ENCODE results near the gene ZSCAN23. TPM values are rescaled to one million over a fixed set of nuclear protein-coding genes. Genes with fewer than 3 reads are reported as not detected.

Gene ZSCAN23
- total and polyA plus RNA-seq, 9 of the 15 experiments (the other 6 are each of a cell fraction or from before 2014, with no cell fraction given): 0.05 to 0.29 (median 0.21) TPM; not detected in 1

DNA sequence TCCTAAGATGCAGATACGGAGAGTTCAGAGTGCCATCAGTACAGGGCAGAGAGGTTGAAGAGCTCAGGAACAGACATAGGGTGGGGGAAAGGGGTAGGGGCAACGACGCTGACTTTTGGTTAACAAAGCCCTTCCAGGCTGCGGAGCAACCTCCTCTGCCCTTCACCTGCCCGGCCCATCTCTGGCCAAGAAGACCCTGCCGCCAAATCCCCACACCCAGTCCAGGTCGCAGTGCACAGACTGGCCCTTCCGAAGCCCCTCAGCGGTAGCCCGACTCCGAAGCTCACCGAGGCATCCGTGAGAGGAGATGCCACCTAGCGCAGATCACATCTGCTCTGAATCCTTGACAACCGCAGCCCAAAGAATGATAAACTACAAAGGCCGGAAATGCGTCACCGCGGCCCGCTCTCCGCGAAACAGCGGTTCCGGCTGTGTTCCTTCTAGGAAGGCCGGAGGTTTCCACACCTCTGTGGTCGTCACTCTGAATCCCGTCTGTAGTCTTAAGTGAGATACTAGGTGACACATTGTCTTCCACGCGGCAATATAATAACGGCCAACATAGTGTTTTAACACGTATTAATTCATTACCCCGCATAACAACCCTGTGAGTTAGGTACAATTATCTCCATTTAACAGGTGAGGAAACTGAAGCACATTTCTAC, at the start of gene ZSCAN23 (continued):
- TF ChIP-seq ZNF316 (IDR thresholded peaks at IDR 0.05) (no peak), BRF1 (IDR thresholded peaks at IDR 0.05; ENCODE audit: borderline replicate concordance, extremely low read depth, insufficient read length) (no peak), BCL6 (CRISPR knock-in tag; IDR thresholded peaks at IDR 0.05) (no peak), HOXB6 (CRISPR knock-in tag; IDR thresholded peaks at IDR 0.05; ENCODE audit: borderline replicate concordance) (no peak), TSHZ1 (CRISPR knock-in tag; IDR thresholded peaks at IDR 0.05) (no peak), SNIP1 (IDR thresholded peaks at IDR 0.05; ENCODE audit: low read depth) (peak; percentile 68), L3MBTL2 (IDR thresholded peaks at IDR 0.05) (0 out of 2 replicates have a peak, but pooled peaks have one; percentile 18), TAF7 (tag; IDR thresholded peaks at IDR 0.05) (no peak), NR0B1 (IDR thresholded peaks at IDR 0.05; ENCODE audit: partially characterized antibody) (no peak), MCM2 (IDR thresholded peaks at IDR 0.05; ENCODE audit: low read depth) (no peak), FOXJ3 (CRISPR knock-in tag; IDR thresholded peaks at IDR 0.05) (0 out of 2 replicates have a peak, but pooled peaks have one; percentile 8), RBM25 (IDR thresholded peaks at IDR 0.05; ENCODE audit: low read depth, low read length, severe bottlenecking) (no peak), DACH1 (IDR thresholded peaks at IDR 0.05; ENCODE audit: partially characterized antibody) (no peak), GABPA (tag; conservative IDR thresholded peaks at IDR 0.05; ENCODE audit: low read depth) (peak; percentile 90), RFX1 (IDR thresholded peaks at IDR 0.05) (peak; percentile 48)
- TF ChIP-seq, protein P1, sequence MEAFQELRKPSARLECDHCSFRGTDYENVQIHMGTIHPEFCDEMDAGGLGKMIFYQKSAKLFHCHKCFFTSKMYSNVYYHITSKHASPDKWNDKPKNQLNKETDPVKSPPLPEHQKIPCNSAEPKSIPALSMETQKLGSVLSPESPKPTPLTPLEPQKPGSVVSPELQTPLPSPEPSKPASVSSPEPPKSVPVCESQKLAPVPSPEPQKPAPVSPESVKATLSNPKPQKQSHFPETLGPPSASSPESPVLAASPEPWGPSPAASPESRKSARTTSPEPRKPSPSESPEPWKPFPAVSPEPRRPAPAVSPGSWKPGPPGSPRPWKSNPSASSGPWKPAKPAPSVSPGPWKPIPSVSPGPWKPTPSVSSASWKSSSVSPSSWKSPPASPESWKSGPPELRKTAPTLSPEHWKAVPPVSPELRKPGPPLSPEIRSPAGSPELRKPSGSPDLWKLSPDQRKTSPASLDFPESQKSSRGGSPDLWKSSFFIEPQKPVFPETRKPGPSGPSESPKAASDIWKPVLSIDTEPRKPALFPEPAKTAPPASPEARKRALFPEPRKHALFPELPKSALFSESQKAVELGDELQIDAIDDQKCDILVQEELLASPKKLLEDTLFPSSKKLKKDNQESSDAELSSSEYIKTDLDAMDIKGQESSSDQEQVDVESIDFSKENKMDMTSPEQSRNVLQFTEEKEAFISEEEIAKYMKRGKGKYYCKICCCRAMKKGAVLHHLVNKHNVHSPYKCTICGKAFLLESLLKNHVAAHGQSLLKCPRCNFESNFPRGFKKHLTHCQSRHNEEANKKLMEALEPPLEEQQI (IDR thresholded peaks at IDR 0.05): 0 out of 2 replicates have a peak, but pooled peaks have one; percentile 20
- TF ChIP-seq, protein P2, sequence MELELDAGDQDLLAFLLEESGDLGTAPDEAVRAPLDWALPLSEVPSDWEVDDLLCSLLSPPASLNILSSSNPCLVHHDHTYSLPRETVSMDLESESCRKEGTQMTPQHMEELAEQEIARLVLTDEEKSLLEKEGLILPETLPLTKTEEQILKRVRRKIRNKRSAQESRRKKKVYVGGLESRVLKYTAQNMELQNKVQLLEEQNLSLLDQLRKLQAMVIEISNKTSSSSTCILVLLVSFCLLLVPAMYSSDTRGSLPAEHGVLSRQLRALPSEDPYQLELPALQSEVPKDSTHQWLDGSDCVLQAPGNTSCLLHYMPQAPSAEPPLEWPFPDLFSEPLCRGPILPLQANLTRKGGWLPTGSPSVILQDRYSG (tag; conservative IDR thresholded peaks at IDR 0.05; ENCODE audit: low read depth): no peak
